ENCODE measurements around the gene CDHR3. TPM values are rescaled to one million over a fixed set of nuclear protein-coding genes. Genes with fewer than 3 reads are reported as not detected.

The CDHR3 gene
- total RNA-seq, 6 experiments from 2014 or later, result 1.9 to 2.7 (median 2.3) TPM

DNA sequence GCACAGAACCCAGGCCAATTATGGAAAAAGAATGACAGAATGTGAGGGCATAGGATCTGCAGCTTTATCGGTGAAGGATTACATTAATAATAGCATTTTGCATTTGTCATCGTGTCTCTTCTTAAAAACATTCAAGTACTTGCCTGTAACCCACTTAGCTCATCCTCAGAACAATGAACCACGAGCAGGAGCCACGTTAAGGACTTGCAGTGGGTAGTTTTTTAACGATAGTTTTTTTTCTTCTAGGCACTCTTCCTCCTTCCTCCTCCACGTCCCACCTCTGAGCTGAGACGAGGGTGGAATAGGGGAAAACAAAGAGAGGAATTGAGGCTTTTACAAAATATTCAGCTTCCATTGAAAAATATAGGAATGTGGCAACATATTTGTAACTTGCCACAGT lies 27.1 kb downstream of the CDHR3 start:
- TF ChIP-seq, protein P1, sequence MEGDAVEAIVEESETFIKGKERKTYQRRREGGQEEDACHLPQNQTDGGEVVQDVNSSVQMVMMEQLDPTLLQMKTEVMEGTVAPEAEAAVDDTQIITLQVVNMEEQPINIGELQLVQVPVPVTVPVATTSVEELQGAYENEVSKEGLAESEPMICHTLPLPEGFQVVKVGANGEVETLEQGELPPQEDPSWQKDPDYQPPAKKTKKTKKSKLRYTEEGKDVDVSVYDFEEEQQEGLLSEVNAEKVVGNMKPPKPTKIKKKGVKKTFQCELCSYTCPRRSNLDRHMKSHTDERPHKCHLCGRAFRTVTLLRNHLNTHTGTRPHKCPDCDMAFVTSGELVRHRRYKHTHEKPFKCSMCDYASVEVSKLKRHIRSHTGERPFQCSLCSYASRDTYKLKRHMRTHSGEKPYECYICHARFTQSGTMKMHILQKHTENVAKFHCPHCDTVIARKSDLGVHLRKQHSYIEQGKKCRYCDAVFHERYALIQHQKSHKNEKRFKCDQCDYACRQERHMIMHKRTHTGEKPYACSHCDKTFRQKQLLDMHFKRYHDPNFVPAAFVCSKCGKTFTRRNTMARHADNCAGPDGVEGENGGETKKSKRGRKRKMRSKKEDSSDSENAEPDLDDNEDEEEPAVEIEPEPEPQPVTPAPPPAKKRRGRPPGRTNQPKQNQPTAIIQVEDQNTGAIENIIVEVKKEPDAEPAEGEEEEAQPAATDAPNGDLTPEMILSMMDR (IDR thresholded peaks at IDR 0.05), result no peak
- H3K27me3 Mint-ChIP-seq (ENCODE audit: insufficient read depth), result peaks cover 49% of the 10 kb centered on the region
- H3K4me3 Mint-ChIP-seq, result no peak overlapping the region
- no peaks in the 10 kb centered on the region for H3K4me1 Mint-ChIP-seq (ENCODE audit: low read depth)
- no peak overlapping the region for H3K27ac Mint-ChIP-seq
- H3K9me3 Mint-ChIP-seq, result no peaks in the 10 kb centered on the region
- no peak for DNase-seq
- no peaks in the 10 kb centered on the region for H3K36me3 Mint-ChIP-seq (ENCODE audit: low read depth)

DNA sequence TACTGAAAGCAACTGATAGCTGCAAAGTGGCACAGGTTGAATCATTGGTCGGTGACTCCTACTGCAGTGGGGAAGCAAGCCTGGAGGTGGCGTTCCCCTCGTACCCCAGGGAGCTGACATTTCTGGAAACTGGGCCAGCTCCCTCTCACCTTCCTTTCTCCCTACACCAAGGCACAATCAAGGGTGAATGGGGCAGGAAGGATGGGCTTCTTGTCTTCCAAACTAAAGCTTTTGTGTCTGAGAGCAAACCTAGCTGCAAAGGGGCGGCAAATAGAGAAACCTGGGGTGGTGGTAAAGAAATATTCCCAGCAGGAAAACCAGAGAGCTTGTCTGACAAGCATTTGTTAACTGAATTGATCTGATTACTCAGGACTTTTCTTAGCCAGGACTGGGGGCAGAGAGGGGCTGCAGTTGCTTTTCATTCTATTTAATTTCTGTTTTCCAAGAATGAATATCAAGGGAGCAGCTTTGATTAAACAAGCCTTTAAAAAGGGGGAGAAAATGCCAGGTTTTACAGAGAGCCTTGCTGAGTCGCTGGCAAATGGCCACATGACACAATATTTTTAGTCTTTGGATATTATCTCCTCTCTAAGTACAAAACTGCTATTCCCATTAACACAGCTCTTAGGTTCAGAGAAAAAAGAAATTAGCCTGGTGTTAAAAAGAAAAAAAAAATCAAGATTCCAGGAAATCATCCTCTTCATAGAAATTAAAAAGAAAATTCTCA lies 27.8 kb downstream of the CDHR3 start:
- peaks cover 47% of the 10 kb centered on the region for H3K27me3 Mint-ChIP-seq (ENCODE audit: insufficient read depth)
- H3K36me3 Mint-ChIP-seq (ENCODE audit: low read depth), result no peaks in the 10 kb centered on the region
- no peaks in the 10 kb centered on the region for H3K9me3 Mint-ChIP-seq
- DNase-seq, result no peak
- H3K4me1 Mint-ChIP-seq (ENCODE audit: low read depth), result no peaks in the 10 kb centered on the region
- H3K4me3 Mint-ChIP-seq, result no peak overlapping the region
- TF ChIP-seq, protein P1 (IDR thresholded peaks at IDR 0.05), result no peak
- H3K27ac Mint-ChIP-seq, result no peak overlapping the region

DNA sequence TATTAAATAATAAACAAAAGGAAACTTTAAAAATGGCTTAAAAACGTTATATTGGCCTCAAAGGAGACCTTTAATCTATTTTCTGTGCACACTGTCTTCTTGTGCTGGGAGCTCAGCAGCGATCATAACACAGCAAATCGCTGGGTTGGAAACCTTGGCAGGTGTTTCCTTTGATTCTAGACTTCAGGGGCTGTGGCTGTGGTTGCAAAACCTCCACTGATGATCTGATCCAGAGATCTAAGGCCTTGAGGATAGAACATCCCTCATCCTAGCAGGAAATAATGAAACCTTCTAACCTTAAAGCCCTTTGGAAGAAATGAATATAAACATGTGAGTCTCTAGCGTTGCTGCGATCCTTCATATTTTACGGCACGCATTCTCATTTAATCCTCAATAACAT lies 29.8 kb downstream of the CDHR3 start:
- Mint-ChIP-seq H3K4me1 (ENCODE audit: low read depth) (no peaks in the 10 kb centered on the region), H3K27me3 (ENCODE audit: insufficient read depth) (peaks cover 52% of the 10 kb centered on the region)

DNA sequence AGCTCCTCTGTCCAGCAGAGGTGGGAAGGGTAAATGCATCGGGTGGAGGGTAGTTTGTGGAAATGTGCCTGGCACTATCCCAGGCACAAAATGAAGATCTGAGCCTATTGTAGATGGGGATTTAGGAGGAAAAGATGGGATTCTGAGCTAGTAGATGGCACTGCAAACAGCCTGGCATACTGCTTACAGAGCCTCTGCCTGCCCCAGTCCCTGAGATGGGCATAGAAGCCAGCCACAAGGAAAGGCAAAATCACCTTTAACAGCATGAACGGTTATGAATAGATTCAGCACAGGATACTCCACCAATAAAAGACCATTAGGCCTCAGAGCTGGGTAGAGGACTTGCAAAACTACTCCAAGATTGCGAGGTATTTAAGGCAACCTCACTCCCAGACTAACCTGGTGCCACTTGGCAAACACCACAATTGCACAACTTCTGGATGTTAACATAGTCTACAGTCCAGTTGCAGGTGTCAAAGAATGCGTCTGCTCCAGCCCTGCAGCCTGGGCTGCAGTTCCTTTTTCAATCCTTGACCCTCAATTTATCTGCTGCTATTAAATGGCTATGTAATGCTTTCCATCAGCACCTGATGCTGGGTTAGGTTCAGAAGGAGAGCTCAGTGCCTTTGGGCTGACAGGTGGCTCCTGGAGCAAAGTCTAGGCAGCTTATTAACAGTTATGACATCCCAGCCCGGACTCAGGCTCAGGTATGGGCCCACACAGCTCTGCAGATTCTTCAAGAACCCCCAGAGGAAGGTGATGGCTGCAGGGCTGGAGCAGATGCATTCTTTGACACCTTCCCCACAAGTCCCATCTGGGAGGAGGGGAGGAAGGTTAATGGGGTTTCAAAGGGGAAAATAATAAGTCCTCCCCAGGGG lies 34.0 kb downstream of the CDHR3 start:
- H3K4me1 Mint-ChIP-seq (ENCODE audit: low read depth), result no peaks in the 10 kb centered on the region
- no peak overlapping the region for H3K4me3 Mint-ChIP-seq
- no peak for DNase-seq
- no peaks in the 10 kb centered on the region for H3K36me3 Mint-ChIP-seq (ENCODE audit: low read depth)
- H3K27me3 Mint-ChIP-seq (ENCODE audit: insufficient read depth), result peaks cover 52% of the 10 kb centered on the region
- no peak overlapping the region for H3K27ac Mint-ChIP-seq
- no peaks in the 10 kb centered on the region for H3K9me3 Mint-ChIP-seq
- TF ChIP-seq, protein P1 (IDR thresholded peaks at IDR 0.05), result no peak

More for the DNA sequence above, 29.8 kb downstream of the CDHR3 start:
- Mint-ChIP-seq H3K27ac (no peak overlapping the region), H3K36me3 (ENCODE audit: low read depth) (no peaks in the 10 kb centered on the region), H3K4me3 (no peak overlapping the region), H3K9me3 (no peaks in the 10 kb centered on the region)
- TF ChIP-seq, protein P1 (IDR thresholded peaks at IDR 0.05), result no peak
- DNase-seq, result no peak

- no peak for DNase-seq
- TF ChIP-seq, protein P1 (IDR thresholded peaks at IDR 0.05), result no peak
- H3K4me1 Mint-ChIP-seq (ENCODE audit: low read depth), result no peaks in the 10 kb centered on the region
- no peaks in the 10 kb centered on the region for H3K9me3 Mint-ChIP-seq
- peaks cover 43% of the 10 kb centered on the region for H3K27me3 Mint-ChIP-seq (ENCODE audit: insufficient read depth)
- H3K36me3 Mint-ChIP-seq (ENCODE audit: low read depth), result no peaks in the 10 kb centered on the region
- no peak overlapping the region for H3K4me3 Mint-ChIP-seq
- H3K27ac Mint-ChIP-seq, result no peak overlapping the region
Measured at GRCh38 chr7:105999256-105999655, 36.2 kb downstream of the CDHR3 start.
